ENCODE measurements around the gene SDK1. TPM values are rescaled to one million over a fixed set of nuclear protein-coding genes. Genes with fewer than 3 reads are reported as not detected.

SDK1 gene
- total and polyA plus RNA-seq, 10 of the 15 experiments (the other 5 are each of a cell fraction or from before 2014, with no cell fraction given): 0.14 to 0.33 TPM; not detected in 8

GRCh38 chr7:3271298-3271697 is 29.8 kb upstream of the SDK1 start:
- H2AFZ ChIP-seq (ENCODE audit: control insufficient read depth, low read depth, low read length): no peak overlapping the region
- H3K79me2 ChIP-seq (ENCODE audit: control insufficient read depth, insufficient read depth, low read length): no peaks in the 10 kb centered on the region
- no peaks in the 10 kb centered on the region; the same call in 2 of the 3 replicates for H3K9me3 ChIP-seq (replicated peaks; ENCODE audit: control insufficient read depth, insufficient read depth, low read length)
- H3K27me3 ChIP-seq (replicated peaks in 1 of 2; ENCODE audit: control insufficient read depth in 2 of 2, insufficient read depth in 2 of 2, low read length in 1 of 2): no peaks in the 10 kb centered on the region
- BruUV-seq (replicated peaks): no TSS peak
- H3K36me3 ChIP-seq (ENCODE audit: control insufficient read depth in 2 of 2, insufficient read depth in 2 of 2, low read length in 1 of 2): no peaks in the 10 kb centered on the region
- TF ChIP-seq CREB1 (IDR thresholded peaks at IDR 0.05; ENCODE audit: low read depth) (no peak), SIN3A (IDR thresholded peaks at IDR 0.05; ENCODE audit: low read depth, low read length) (no peak), NR2C2 (IDR thresholded peaks at IDR 0.05; ENCODE audit: borderline replicate concordance, control insufficient read depth, insufficient read length, low read depth) (no peak), POLR2AphosphoS2 (IDR thresholded peaks at IDR 0.05; ENCODE audit: low read depth, low read length) (no peak), BCLAF1 (IDR thresholded peaks at IDR 0.05) (no peak), CUX1 (IDR thresholded peaks at IDR 0.05; ENCODE audit: insufficient replicate concordance, low read depth, low read length) (no peak), ZZZ3 (IDR thresholded peaks at IDR 0.05; ENCODE audit: control insufficient read depth, insufficient read length, low read depth) (no peak), CREM (IDR thresholded peaks at IDR 0.05; ENCODE audit: low read depth) (no peak)
- 11% methylated on average over 2 of the region's 2 CpGs for WGBS (ENCODE audit: insufficient coverage, insufficient replicate concordance, low lambda C conversion rate, missing lambda C conversion rate)
- no peak overlapping the region for H3K4me3 ChIP-seq
- SMC1A ChIA-PET (ENCODE audit: uncharacterized antibody, unreplicated experiment): no interaction called here
- FAIRE-seq (no peak), ATAC-seq (no peak), DNase-seq (ENCODE audit: low read depth, low spot score) (no peak)
- intact Hi-C loops (cut with micrococcal nuclease; ENCODE audit: unreplicated experiment) (no loop called here), in situ Hi-C loops (cut with MboI) (no loop called here)
- CTCF ChIA-PET: no interaction called here
- POLR2A ChIA-PET: no interaction called here
- no peak overlapping the region for H3K27ac ChIP-seq (ENCODE audit: control insufficient read depth, insufficient read depth)
- no peaks in the 10 kb centered on the region for H3K4me1 ChIP-seq (ENCODE audit: control insufficient read depth, insufficient read depth, low read length)
- no peaks in the 10 kb centered on the region for H4K20me1 ChIP-seq (ENCODE audit: control insufficient read depth, insufficient read depth)
- RAD21 ChIA-PET (ENCODE audit: unreplicated experiment): no interaction called here
- H3K4me2 ChIP-seq (ENCODE audit: control insufficient read depth, insufficient read depth): no peak overlapping the region
- no peak overlapping the region for H3K9ac ChIP-seq (ENCODE audit: control insufficient read depth, insufficient read depth, low read length)

All from GM12878 (cell line).